GM19452 (cell line): ENCODE data around the gene MAN1A1.

Source experiments
- ATAC-seq: cut with Tn5 transposase; IDR thresholded peaks from one replicate; pipeline ENCODE4 v1.9.1; 2021; ENCODE audit not compliant: unreplicated experiment

The MAN1A1 gene

GRCh38 chr6:119346936-119347335, 2.6 kb downstream of the MAN1A1 start:
- ATAC-seq: no peak

- no peak for ATAC-seq
These were observed 3.1 kb downstream of the MAN1A1 start for GRCh38 chr6:119346450-119346849.

- no peak for ATAC-seq
These were observed 4.4 kb downstream of the MAN1A1 start for GRCh38 chr6:119345114-119345513.

GRCh38 chr6:119344306-119344705, 5.3 kb downstream of the MAN1A1 start:
- ATAC-seq: no peak

GRCh38 chr6:119343573-119344146, 5.9 kb downstream of the MAN1A1 start:
- ATAC-seq: no peak

- ATAC-seq: no peak
These were observed 6.4 kb downstream of the MAN1A1 start for GRCh38 chr6:119343167-119343566.

- ATAC-seq: no peak
These were observed 7.1 kb downstream of the MAN1A1 start for GRCh38 chr6:119342430-119342829.

GRCh38 chr6:119340796-119341487, 8.6 kb downstream of the MAN1A1 start:
- ATAC-seq: no peak

GRCh38 chr6:119339941-119340456, 9.6 kb downstream of the MAN1A1 start:
- no peak for ATAC-seq

- ATAC-seq: no peak
These were observed 11.8 kb downstream of the MAN1A1 start for GRCh38 chr6:119337762-119338161.

- no peak for ATAC-seq
These were observed 12.3 kb downstream of the MAN1A1 start for GRCh38 chr6:119337252-119337651.

- no peak for ATAC-seq
These were observed 14.9 kb downstream of the MAN1A1 start for GRCh38 chr6:119334535-119335264.

GRCh38 chr6:119333707-119334295, 15.8 kb downstream of the MAN1A1 start:
- ATAC-seq: peak; percentile 36

- no peak for ATAC-seq
These were observed 16.4 kb downstream of the MAN1A1 start for GRCh38 chr6:119333063-119333609.

- ATAC-seq: no peak
These were observed 17.8 kb downstream of the MAN1A1 start for GRCh38 chr6:119331663-119332286.

GRCh38 chr6:119330520-119331113, 18.9 kb downstream of the MAN1A1 start:
- ATAC-seq: no peak

- ATAC-seq: no peak
These were observed 19.8 kb downstream of the MAN1A1 start for GRCh38 chr6:119329794-119330180.

GRCh38 chr6:119328892-119329793, 20.4 kb downstream of the MAN1A1 start:
- ATAC-seq: no peak

- no peak for ATAC-seq
These were observed 21.3 kb downstream of the MAN1A1 start for GRCh38 chr6:119328254-119328653.
